OCI-LY3 (cell line): ENCODE measurements around the gene DSTN.

Source experiments
- H2AFZ ChIP-seq: fragments of 200-600, 300-600 bp; shearing (Covaris generic); 2 replicates; pipeline ENCODE4 v1.6.0; 2014; ENCODE audit warnings: antibody characterized with exemption, low read depth, low read length
- H3K27ac ChIP-seq: fragments of 200-600, 300-600 bp; sonication (generic); 2 replicates; pipeline ENCODE4 v1.5.1; 2014; ENCODE audit warnings: mild to moderate bottlenecking, low read length, moderate library complexity, mixed read lengths
- H3K27me3 ChIP-seq: fragments of 200-600, 300-600 bp; sonication (generic); 2 replicates; pipeline ENCODE4 v1.6.1; 2014; ENCODE audit warnings: low read depth, low read length, mixed read lengths
- H3K36me3 ChIP-seq: fragments of 200-600, 300-600 bp; sonication (generic); replicated peaks from 2 replicates; pipeline ENCODE3; 2014; ENCODE audit warnings: low read depth, low read length, mixed read lengths
- H3K4me1 ChIP-seq: fragments of 300-600, 200-600 bp; sonication (generic); 2 replicates; pipeline ENCODE4 v1.6.1; 2014; ENCODE audit warnings: low read length, mixed read lengths
- H3K4me2 ChIP-seq: fragments of 200-600, 300-600 bp; sonication (generic); 2 replicates; pipeline ENCODE4 v1.6.1; 2014; ENCODE audit warnings: low read length, mixed read lengths
- H3K4me3 ChIP-seq: fragments of 300-600, 200-600 bp; sonication (generic); 2 replicates; pipeline ENCODE4 v1.5.1; 2014; ENCODE audit warnings: antibody characterized with exemption, mild to moderate bottlenecking, low read length, moderate library complexity
- H3K79me2 ChIP-seq: fragments of 300-600, 200-600 bp; shearing (Covaris generic); 2 replicates; pipeline ENCODE4 v1.6.1; 2014; ENCODE audit warnings: mild to moderate bottlenecking, low read length, mixed read lengths
- H3K9ac ChIP-seq: fragments of 300-600, 200-600 bp; shearing (Covaris generic); 2 replicates; pipeline ENCODE4 v1.6.0; 2014; ENCODE audit warnings: mild to moderate bottlenecking, low read length, moderate library complexity
- H3K9me3 ChIP-seq: fragments of 200-600, 300-600 bp; shearing (Covaris generic); 2 replicates; pipeline ENCODE4 v1.6.1; 2014; ENCODE audit warnings: low read length, mixed read lengths; ENCODE audit not compliant: insufficient read depth
- H4K20me1 ChIP-seq: fragments of 200-600, 300-600 bp; sonication (generic); 2 replicates; pipeline ENCODE4 v1.6.1; 2016; ENCODE audit warnings: low read length, mixed read lengths; ENCODE audit not compliant: insufficient read depth
- CTCF ChIP-seq: fragments of 200-600, 300-600 bp; sonication (generic); IDR thresholded peaks from 2 replicates; pipeline ENCODE4 v1.5.1; 2014; ENCODE audit warnings: antibody characterized with exemption, low read length, low read depth
- EZH2phosphoT487 ChIP-seq: fragments of 200-600 bp; shearing (Covaris generic); IDR thresholded peaks from 2 replicates; pipeline ENCODE4 v1.6.1; 2018; ENCODE audit warnings: antibody characterized with exemption, mixed run types, low read depth

Gene DSTN

GRCh38 chr20:17569616-17570346 is at the start of gene DSTN:
Gene DSTN, plus strand, starts transcription at chr20:17570075. Its CDS starts 134 bp downstream, at chr20:17570209.
- Histone ChIP-seq H3K27ac (peak within 1 kb of the TSS; percentile 87), H3K9me3 (peaks cover 7% of the 10 kb centered on the region; the same call in 1 of the 2 replicates), H3K36me3 (peaks cover 18% of the 10 kb centered on the region), H4K20me1 (peaks cover 25% of the 10 kb centered on the region), H3K79me2 (peaks cover 46% of the 10 kb centered on the region), H3K27me3 (peaks cover 21% of the 10 kb centered on the region), H3K4me1 (peaks cover 28% of the 10 kb centered on the region), H2AFZ (peak within 1 kb of the TSS; percentile 83), H3K4me2 (peak within 1 kb of the TSS; percentile 90), H3K4me3 (peak within 1 kb of the TSS; percentile 82), H3K9ac (peak within 1 kb of the TSS; percentile 90)
- TF ChIP-seq CTCF (no peak), EZH2phosphoT487 (no peak)

- Histone ChIP-seq H3K36me3 (no peaks in the 10 kb centered on the region), H3K79me2 (no peaks in the 10 kb centered on the region), H3K27me3 (peaks cover 31% of the 10 kb centered on the region), H3K9ac (no peak overlapping the region), H3K4me1 (no peaks in the 10 kb centered on the region), H3K9me3 (no peaks in the 10 kb centered on the region), H4K20me1 (no peaks in the 10 kb centered on the region), H3K4me3 (no peak overlapping the region), H3K4me2 (no peak overlapping the region), H2AFZ (no peak overlapping the region), H3K27ac (no peak overlapping the region)
- TF ChIP-seq EZH2phosphoT487 (no peak), CTCF (no peak)
These were observed 49.3 kb upstream of the DSTN start for GRCh38 chr20:17520583-17520982.

- no peak overlapping the region for H3K27ac ChIP-seq
- TF ChIP-seq EZH2phosphoT487 (no peak), CTCF (no peak)
- peaks cover 21% of the 10 kb centered on the region; the same call in 1 of the 2 replicates for H3K27me3 ChIP-seq
- no peaks in the 10 kb centered on the region for H3K4me1 ChIP-seq
- no peaks in the 10 kb centered on the region for H3K9me3 ChIP-seq
- no peaks in the 10 kb centered on the region for H3K36me3 ChIP-seq
- H3K79me2 ChIP-seq, result no peaks in the 10 kb centered on the region
- H4K20me1 ChIP-seq, result no peaks in the 10 kb centered on the region
- H2AFZ ChIP-seq, result no peak overlapping the region
- H3K4me3 ChIP-seq, result no peak overlapping the region
- H3K9ac ChIP-seq, result no peak overlapping the region
- H3K4me2 ChIP-seq, result no peak overlapping the region
These were observed 47.3 kb upstream of the DSTN start for GRCh38 chr20:17522528-17522927.

GRCh38 chr20:17523326-17523725 is 46.5 kb upstream of the DSTN start:
- Histone ChIP-seq H2AFZ (no peak overlapping the region), H3K4me3 (no peak overlapping the region), H3K27me3 (peaks cover 20% of the 10 kb centered on the region; the same call in 1 of the 2 replicates), H3K4me1 (no peaks in the 10 kb centered on the region), H4K20me1 (no peaks in the 10 kb centered on the region), H3K79me2 (no peaks in the 10 kb centered on the region), H3K36me3 (no peaks in the 10 kb centered on the region), H3K27ac (no peak overlapping the region), H3K9me3 (no peaks in the 10 kb centered on the region), H3K9ac (no peak overlapping the region), H3K4me2 (no peak overlapping the region)
- TF ChIP-seq CTCF, result no peak
- no peak for TF ChIP-seq EZH2phosphoT487
